HG02981 (cell line): ENCODE measurements around the gene UPF2.

Experiments used
- ATAC-seq: cut with Tn5 transposase; IDR thresholded peaks from one replicate; pipeline ENCODE4 v1.9.1; 2021; ENCODE audit warnings: mild to moderate bottlenecking, moderate library complexity; ENCODE audit not compliant: unreplicated experiment

The UPF2 gene

DNA sequence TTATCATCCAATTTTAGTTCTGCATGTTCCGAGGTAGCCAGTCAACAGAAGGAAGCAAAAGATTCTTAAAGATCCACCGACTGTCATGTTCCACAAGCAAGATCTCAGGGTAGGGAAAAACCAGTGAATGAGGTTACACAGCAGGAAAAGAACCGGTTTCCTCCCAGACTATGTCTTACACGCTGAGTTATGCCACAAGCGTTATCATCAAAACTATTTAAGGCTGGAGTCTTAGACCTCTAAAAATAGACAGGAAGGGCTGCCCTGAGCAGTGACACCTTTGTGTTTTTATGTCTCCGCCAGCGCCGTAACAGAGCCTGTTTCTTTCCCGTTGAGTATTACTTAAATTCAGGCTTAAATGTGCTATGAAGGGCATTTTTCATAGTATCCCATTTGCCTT is 171.1 kb downstream of the UPF2 start:
- no peak for ATAC-seq

DNA sequence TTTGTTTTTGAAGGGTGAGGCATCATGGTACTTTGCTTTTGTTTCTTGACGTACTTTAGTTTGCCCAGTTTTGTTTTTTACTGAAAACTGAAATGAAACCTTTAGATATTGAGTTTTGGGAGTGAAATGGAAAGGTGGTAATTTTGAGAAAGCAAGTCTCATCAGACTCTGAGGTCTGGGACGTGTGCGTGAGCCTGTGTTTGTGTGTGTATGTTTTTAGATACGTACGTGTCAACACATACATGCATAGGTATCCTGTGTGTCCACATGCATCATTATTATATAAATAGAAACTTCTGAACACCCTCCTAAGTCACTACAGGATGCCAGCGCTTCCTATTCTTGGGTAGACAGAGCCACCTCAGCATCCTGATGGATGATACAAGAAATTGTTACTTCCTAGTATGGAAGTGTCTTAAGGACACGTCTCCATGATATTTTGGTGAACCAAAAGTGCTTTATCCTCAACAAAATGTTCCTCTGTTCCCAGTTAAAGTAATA is 171.7 kb downstream of the UPF2 start:
- no peak for ATAC-seq

DNA sequence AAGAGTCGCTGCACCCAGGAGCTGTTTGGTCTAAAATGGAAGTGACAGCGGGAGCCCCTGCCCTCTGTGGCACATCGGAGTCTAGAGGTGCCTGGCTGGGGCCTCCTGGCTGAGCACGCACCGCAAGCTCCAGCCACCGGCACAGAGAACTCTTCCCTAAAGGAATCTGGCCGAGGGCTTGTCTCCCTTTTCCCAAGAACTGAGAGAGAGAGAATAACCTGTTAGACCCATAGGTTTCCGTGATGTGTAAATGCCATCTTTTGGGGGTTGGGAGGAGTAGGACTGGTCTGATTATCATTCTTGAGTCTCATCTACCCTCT is 172.2 kb downstream of the UPF2 start:
- ATAC-seq, result no peak
